ENCODE results near the gene PACS1. TPM values are rescaled to one million over a fixed set of nuclear protein-coding genes. Genes with fewer than 3 reads are reported as not detected.
"Not testable (repeated sequence)": the region's sequence is repeated elsewhere in the genome, so short reads cannot be mapped to it uniquely, and the experiment has no call there.

PACS1 gene
- total and polyA plus RNA-seq, 4 experiments from 2014 or later, result 13.7 to 262 (median 177) TPM

- H3K36me3 Mint-ChIP-seq, result peaks cover 10 to 54% of the 10 kb centered on the region in 2 donors
- peaks cover 0 to 1% (median 0%) of the 10 kb centered on the region in 8 donors for H3K9me3 Mint-ChIP-seq
- ChIA-PET POLR2A (ENCODE audit: partially characterized antibody) (interaction anchor here (0.7 kb wide), 1 partner anchor 15 kb away, joined by 3 read pairs; no protein-coding TSS in a partner anchor), CTCF (ENCODE audit: partially characterized antibody) (interaction anchor here (2.0 kb wide), 1 partner anchor 10 kb away, joined by 9 read pairs; no protein-coding TSS in a partner anchor)
- peak overlapping the region in 4 of 7 donors; percentile 2 to 86 (median 44) for H3K27ac Mint-ChIP-seq
- H3K27me3 Mint-ChIP-seq, result no peaks in the 10 kb centered on the region
- no peak overlapping the region for H3K27ac ChIP-seq (ENCODE audit: low read depth, low read length)
- H3K4me3 Mint-ChIP-seq, result peak overlapping the region in 1 of 8 donors; percentile 4
- intact Hi-C loops (cut with micrococcal nuclease), result no loop called here
- H3K4me1 ChIP-seq (ENCODE audit: insufficient read depth, low read length), result no peaks in the 10 kb centered on the region
- H3K4me3 ChIP-seq (ENCODE audit: low read length in 2 of 2), result no peak overlapping the region
- DNase-seq, result no peak
- no peaks in the 10 kb centered on the region for H3K27me3 ChIP-seq (ENCODE audit: insufficient read depth, low read length)
- peaks cover 4 to 13% (median 11%) of the 10 kb centered on the region in 4 donors for H3K4me1 Mint-ChIP-seq
- no peaks in the 10 kb centered on the region for H3K9me3 ChIP-seq (ENCODE audit: control insufficient read depth in 1 of 2, low read length in 2 of 2)
- H3K36me3 ChIP-seq (ENCODE audit: insufficient read depth, low read length), result peaks cover 14% of the 10 kb centered on the region
Measured at GRCh38 chr11:66247295-66247694, 177.2 kb downstream of the PACS1 start.

GRCh38 chr11:66247801-66248200, 177.7 kb downstream of the PACS1 start:
- no peak overlapping the region for H3K27ac ChIP-seq (ENCODE audit: low read depth, low read length)
- POLR2A ChIA-PET (ENCODE audit: partially characterized antibody), result no interaction called here
- peaks cover 9% of the 10 kb centered on the region for H3K36me3 ChIP-seq (ENCODE audit: insufficient read depth, low read length)
- DNase-seq, result no peak
- H3K27me3 ChIP-seq (ENCODE audit: insufficient read depth, low read length), result no peaks in the 10 kb centered on the region
- peaks cover 10 to 50% of the 10 kb centered on the region in 2 donors for H3K36me3 Mint-ChIP-seq
- no peak overlapping the region for H3K4me3 ChIP-seq (ENCODE audit: low read length in 2 of 2)
- H3K9me3 Mint-ChIP-seq, result peaks cover 0 to 2% (median 0%) of the 10 kb centered on the region in 8 donors
- peaks cover 4 to 13% (median 11%) of the 10 kb centered on the region in 4 donors for H3K4me1 Mint-ChIP-seq
- peak overlapping the region in 3 of 7 donors; percentile 35 to 86 (median 58) for H3K27ac Mint-ChIP-seq
- intact Hi-C loops (cut with micrococcal nuclease), result no loop called here
- H3K27me3 Mint-ChIP-seq, result no peaks in the 10 kb centered on the region
- CTCF ChIA-PET (ENCODE audit: partially characterized antibody), result interaction anchor here (2.0 kb wide), 1 partner anchor 10 kb away, joined by 9 read pairs; no protein-coding TSS in a partner anchor
- H3K4me1 ChIP-seq (ENCODE audit: insufficient read depth, low read length), result no peaks in the 10 kb centered on the region
- H3K9me3 ChIP-seq (ENCODE audit: control insufficient read depth in 1 of 2, low read length in 2 of 2), result no peaks in the 10 kb centered on the region
- H3K4me3 Mint-ChIP-seq, result no peak overlapping the region

- Mint-ChIP-seq H3K36me3 (peaks cover 10 to 44% of the 10 kb centered on the region in 2 donors), H3K27me3 (no peaks in the 10 kb centered on the region), H3K9me3 (peaks cover 0 to 2% (median 0%) of the 10 kb centered on the region in 8 donors), H3K27ac (peak overlapping the region in 6 of 7 donors; percentile 8 to 64 (median 40)), H3K4me3 (no peak overlapping the region), H3K4me1 (peaks cover 4 to 18% (median 11%) of the 10 kb centered on the region in 4 donors)
- H3K4me1 ChIP-seq (ENCODE audit: insufficient read depth, low read length), result no peaks in the 10 kb centered on the region
- ChIA-PET POLR2A (ENCODE audit: partially characterized antibody) (no interaction called here), CTCF (ENCODE audit: partially characterized antibody) (no interaction called here)
- peaks cover under 1% of the 10 kb centered on the region for H3K36me3 ChIP-seq (ENCODE audit: insufficient read depth, low read length)
- no peak overlapping the region for H3K27ac ChIP-seq (ENCODE audit: low read depth, low read length)
- intact Hi-C loops (cut with micrococcal nuclease), result no loop called here
- H3K4me3 ChIP-seq (ENCODE audit: low read length in 2 of 2), result no peak overlapping the region
- H3K27me3 ChIP-seq (ENCODE audit: insufficient read depth, low read length), result no peaks in the 10 kb centered on the region
- DNase-seq, result no peak
- H3K9me3 ChIP-seq (ENCODE audit: control insufficient read depth in 1 of 2, low read length in 2 of 2), result no peaks in the 10 kb centered on the region
Measured at GRCh38 chr11:66248903-66249302, 178.8 kb downstream of the PACS1 start.

- H3K4me1 ChIP-seq (ENCODE audit: insufficient read depth, low read length), result peaks cover 10% of the 10 kb centered on the region
- H3K9me3 ChIP-seq (ENCODE audit: control insufficient read depth in 1 of 2, low read length in 2 of 2), result no peaks in the 10 kb centered on the region
- Mint-ChIP-seq H3K4me1 (peaks cover 10 to 31% (median 20%) of the 10 kb centered on the region in 4 donors), H3K27me3 (no peaks in the 10 kb centered on the region), H3K9me3 (peaks cover 0 to 2% (median 0%) of the 10 kb centered on the region in 8 donors), H3K27ac (peak overlapping the region in 4 of 7 donors; percentile 29 to 58 (median 46)), H3K36me3 (peaks cover 5 to 26% of the 10 kb centered on the region in 2 donors), H3K4me3 (peak overlapping the region in 1 of 8 donors; percentile 39)
- no peaks in the 10 kb centered on the region for H3K36me3 ChIP-seq (ENCODE audit: insufficient read depth, low read length)
- intact Hi-C loops (cut with micrococcal nuclease), result no loop called here
- POLR2A ChIA-PET (ENCODE audit: partially characterized antibody), result interaction anchor here (1.3 to 3.0 kb wide), 3 partner anchors 14 to 28 kb away, joined by 9 to 14 read pairs (median 12); no protein-coding TSS in a partner anchor
- no peak overlapping the region for H3K27ac ChIP-seq (ENCODE audit: low read depth, low read length)
- CTCF ChIA-PET (ENCODE audit: partially characterized antibody), result interaction anchor here (0.5 to 1.5 kb wide), 2 partner anchors 27 to 117 kb away, joined by 3 to 4 read pairs; no protein-coding TSS in a partner anchor
- no peak for DNase-seq
- H3K27me3 ChIP-seq (ENCODE audit: insufficient read depth, low read length), result no peaks in the 10 kb centered on the region
- no peak overlapping the region for H3K4me3 ChIP-seq (ENCODE audit: low read length in 2 of 2)
Measured at GRCh38 chr11:66251809-66252208, 181.7 kb downstream of the PACS1 start.

- H3K9me3 Mint-ChIP-seq; CTCF ChIA-PET (ENCODE audit: partially characterized antibody); DNase-seq; H3K27me3 ChIP-seq (ENCODE audit: insufficient read depth, low read length); H3K27me3 Mint-ChIP-seq; H3K27ac ChIP-seq (ENCODE audit: low read depth, low read length); H3K36me3 ChIP-seq (ENCODE audit: insufficient read depth, low read length); intact Hi-C loops (cut with micrococcal nuclease); H3K4me3 ChIP-seq (ENCODE audit: low read length in 2 of 2); H3K9me3 ChIP-seq (ENCODE audit: control insufficient read depth in 1 of 2, low read length in 2 of 2): not testable (repeated sequence)
- Mint-ChIP-seq H3K4me1 (peaks cover 12 to 36% (median 23%) of the 10 kb centered on the region in 4 donors), H3K36me3 (peaks cover 4 to 24% of the 10 kb centered on the region in 2 donors), H3K4me3 (peak overlapping the region in 1 of 8 donors; percentile 48), H3K27ac (peak overlapping the region in 6 of 7 donors; percentile 6 to 90 (median 70))
- peaks cover 12% of the 10 kb centered on the region for H3K4me1 ChIP-seq (ENCODE audit: insufficient read depth, low read length)
- POLR2A ChIA-PET (ENCODE audit: partially characterized antibody), result interaction anchor here (1.0 to 3.0 kb wide), 3 partner anchors 11 to 15 kb away, joined by 4 to 14 read pairs (median 12); no protein-coding TSS in a partner anchor
Measured at GRCh38 chr11:66253081-66253480, 183.0 kb downstream of the PACS1 start.

- intact Hi-C loops (cut with micrococcal nuclease), result no loop called here
- peaks cover 24% of the 10 kb centered on the region for H3K4me1 ChIP-seq (ENCODE audit: insufficient read depth, low read length)
- H3K9me3 ChIP-seq (ENCODE audit: control insufficient read depth in 1 of 2, low read length in 2 of 2), result no peaks in the 10 kb centered on the region
- Mint-ChIP-seq H3K4me1 (peaks cover 17 to 38% (median 25%) of the 10 kb centered on the region in 4 donors), H3K36me3 (peaks cover 11 to 34% of the 10 kb centered on the region in 2 donors), H3K4me3 (peak overlapping the region; percentile 72 to 95 (median 92)), H3K27ac (peak overlapping the region; percentile 82 to 99 (median 84)), H3K27me3 (no peaks in the 10 kb centered on the region), H3K9me3 (peaks cover 0 to 9% (median 0%) of the 10 kb centered on the region in 8 donors)
- no peak for DNase-seq
- H3K36me3 ChIP-seq (ENCODE audit: insufficient read depth, low read length), result peaks cover 18% of the 10 kb centered on the region
- ChIA-PET CTCF (ENCODE audit: partially characterized antibody) (interaction anchor here (0.6 to 2.2 kb wide), 5 partner anchors 8 to 139 kb away, joined by 3 to 8 read pairs (median 4); partner anchors contain the start of gene YIF1A), POLR2A (ENCODE audit: partially characterized antibody) (interaction anchor here (0.7 to 1.9 kb wide), 2 partner anchors 29 to 41 kb away, joined by 3 to 6 read pairs; no protein-coding TSS in a partner anchor)
- peak overlapping the region; percentile 69 to 97 for H3K4me3 ChIP-seq (ENCODE audit: low read length in 2 of 2)
- H3K27ac ChIP-seq (ENCODE audit: low read depth, low read length), result peak overlapping the region; percentile 88
- H3K27me3 ChIP-seq (ENCODE audit: insufficient read depth, low read length), result no peaks in the 10 kb centered on the region
Measured at GRCh38 chr11:66258473-66258893, 188.4 kb downstream of the PACS1 start.

- H3K4me3 Mint-ChIP-seq, result peak overlapping the region in 6 of 8 donors; percentile 15 to 80 (median 31)
- Histone ChIP-seq H3K36me3 (ENCODE audit: insufficient read depth, low read length) (peaks cover 21% of the 10 kb centered on the region), H3K9me3 (ENCODE audit: control insufficient read depth in 1 of 2, low read length in 2 of 2) (no peaks in the 10 kb centered on the region), H3K27ac (ENCODE audit: low read depth, low read length) (peak overlapping the region; percentile 88), H3K4me3 (ENCODE audit: low read length in 2 of 2) (no peak overlapping the region), H3K4me1 (ENCODE audit: insufficient read depth, low read length) (peaks cover 24% of the 10 kb centered on the region), H3K27me3 (ENCODE audit: insufficient read depth, low read length) (no peaks in the 10 kb centered on the region)
- DNase-seq, result no peak
- peaks cover 11 to 39% of the 10 kb centered on the region in 2 donors for H3K36me3 Mint-ChIP-seq
- intact Hi-C loops (cut with micrococcal nuclease), result no loop called here
- peak overlapping the region in 6 of 7 donors; percentile 33 to 99 (median 85) for H3K27ac Mint-ChIP-seq
- ChIA-PET CTCF (ENCODE audit: partially characterized antibody) (interaction anchor here (0.8 to 2.2 kb wide), 5 partner anchors 7 to 54 kb away, joined by 3 to 8 read pairs (median 4); partner anchors contain the start of gene YIF1A), POLR2A (ENCODE audit: partially characterized antibody) (interaction anchor here (0.6 to 1.9 kb wide), 2 partner anchors 41 to 143 kb away, joined by 3 to 6 read pairs; no protein-coding TSS in a partner anchor)
- no peaks in the 10 kb centered on the region for H3K27me3 Mint-ChIP-seq
- peaks cover 17 to 36% (median 25%) of the 10 kb centered on the region in 4 donors for H3K4me1 Mint-ChIP-seq
- peaks cover 0 to 9% (median 0%) of the 10 kb centered on the region in 8 donors for H3K9me3 Mint-ChIP-seq
Measured at GRCh38 chr11:66259225-66259624, 189.2 kb downstream of the PACS1 start.

All from CD4-positive, alpha-beta memory T cell (primary cell).